Lung (tissue), 12 donors: ENCODE measurements around the gene GRID2. TPM values are rescaled to one million over a fixed set of nuclear protein-coding genes. Genes with fewer than 3 reads are reported as not detected.

Experiments
- ATAC-seq: fragments of 200-7000 bp; cut with Tn5 transposase; one replicate; pipeline ENCODE4 v1.9.1; 2020; ENCODE audit warnings: moderate number of reproducible peaks; ENCODE audit not compliant: insufficient read depth, low FRiP score
- DNase-seq, 3 donors: peaks; one replicate each; pipeline ENCODE4 v3.0.0-alpha.2; 2013 to 2017
- H3K27ac ChIP-seq, 2 donors: one replicate each; pipeline ENCODE4 v1.5.1; 2013; ENCODE audit warnings: mild to moderate bottlenecking in 2 of 2, moderate library complexity in 2 of 2, control low read depth in 1 of 2, inconsistent platforms in 1 of 2, low read depth in 1 of 2, low read length in 1 of 2
- H3K27me3 ChIP-seq, 3 donors: one replicate each; pipeline ENCODE4 v1.5.1; 2013; ENCODE audit warnings: low read length in 2 of 3; ENCODE audit not compliant: control insufficient read depth in 3 of 3, insufficient read depth in 3 of 3
- H3K36me3 ChIP-seq, 4 donors: one replicate each; pipeline ENCODE4 v1.5.1; 2013; ENCODE audit warnings: low read length in 4 of 4, mild to moderate bottlenecking in 1 of 4, moderate library complexity in 1 of 4; ENCODE audit not compliant: control insufficient read depth in 4 of 4, insufficient read depth in 4 of 4
- H3K4me1 ChIP-seq, 5 donors: one replicate each; pipeline ENCODE4 v1.5.1; 2013; ENCODE audit warnings: low read length in 5 of 5, mild to moderate bottlenecking in 2 of 5, moderate library complexity in 1 of 5; ENCODE audit not compliant: control insufficient read depth in 5 of 5, insufficient read depth in 5 of 5
- H3K4me3 ChIP-seq: one replicate; pipeline ENCODE4 v1.5.1; 2013; ENCODE audit warnings: mild to moderate bottlenecking, control low read depth, moderate library complexity
- H3K9ac ChIP-seq, 2 donors: one replicate each; pipeline ENCODE4 v1.5.1; 2013; ENCODE audit warnings: low read length in 2 of 2, control low read depth in 1 of 2; ENCODE audit not compliant: insufficient read depth in 1 of 2
- H3K9me3 ChIP-seq, 4 donors: one replicate each; pipeline ENCODE4 v1.5.1; 2013; ENCODE audit warnings: low read length in 3 of 4, mild to moderate bottlenecking in 1 of 4, moderate library complexity in 1 of 4; ENCODE audit not compliant: control insufficient read depth in 4 of 4, insufficient read depth in 3 of 4
- WGBS, 2 donors: extraction: QIAGEN DNeasy Blood & Tissue Kit; methylation state at CpG; one replicate each; pipeline ENCODE4 v1.1.7; 2013; 5-methylcytosine and 5-hydroxymethylcytosine counted together
- polyA plus RNA-seq, 2 donors: library from polyadenylated mRNA; stranded (reverse); fragments of 200-250 nt; gene quantifications; one replicate each; pipeline ENCODE4 v1.2.1, GENCODE V29; 2013
- total RNA-seq, 2 donors: library from RNA; depleted of rRNA in 1 of 2; stranded (reverse); fragments of >200 nt in 1 of 2; gene quantifications; one replicate each; pipeline ENCODE4 v1.2.1, GENCODE V29; 2014 to 2021
- TF ChIP-seq, protein P1 (sequence below): IDR thresholded peaks from 2 replicates; pipeline ENCODE4 v1.5.1; 2012; ENCODE audit warnings: mild to moderate bottlenecking; ENCODE audit errors: control extremely low read depth, extremely low read depth
- donor health status: control.
- donor health status: control.
- donor health status: Bipolar disorder and iron deficiency.
- donor health status: healthy.
- donor health status: DM: yes; HTN: yes; CAD: no.

Gene GRID2
- total and polyA plus RNA-seq, 4 donors: 0.09 to 1.3 TPM; not detected in 2

DNA sequence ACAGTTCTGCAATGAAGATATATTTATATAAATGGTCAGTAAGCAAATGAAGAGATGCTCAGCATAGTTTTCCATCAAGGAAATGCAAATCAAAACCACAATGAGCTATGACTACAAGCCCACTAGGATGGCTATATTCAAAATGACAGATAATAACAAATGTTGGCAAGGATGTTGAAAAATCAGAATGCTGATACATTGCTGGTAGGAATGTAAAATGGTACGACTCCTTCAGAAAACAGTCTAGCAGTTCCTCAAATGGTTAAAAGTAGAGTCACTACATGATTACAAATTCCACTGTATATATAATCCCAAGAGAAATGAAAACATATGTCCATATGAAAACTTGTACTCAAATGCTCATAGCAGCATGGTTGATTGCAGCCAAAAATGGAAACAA, 1099.8 kb downstream of the GRID2 start:
- ATAC-seq: no peak
- Histone ChIP-seq H3K36me3 (no peaks in the 10 kb centered on the region), H3K27ac (no peak overlapping the region), H3K9me3 (peaks cover 0 to 4% (median 2%) of the 10 kb centered on the region in 4 donors), H3K27me3 (no peaks in the 10 kb centered on the region), H3K4me3 (no peak overlapping the region), H3K4me1 (no peaks in the 10 kb centered on the region), H3K9ac (no peak overlapping the region)
- no peak for DNase-seq
- 88 to 89% methylated on average over 1 of the region's 1 CpG for WGBS, 2 donors
- TF ChIP-seq, protein P1, sequence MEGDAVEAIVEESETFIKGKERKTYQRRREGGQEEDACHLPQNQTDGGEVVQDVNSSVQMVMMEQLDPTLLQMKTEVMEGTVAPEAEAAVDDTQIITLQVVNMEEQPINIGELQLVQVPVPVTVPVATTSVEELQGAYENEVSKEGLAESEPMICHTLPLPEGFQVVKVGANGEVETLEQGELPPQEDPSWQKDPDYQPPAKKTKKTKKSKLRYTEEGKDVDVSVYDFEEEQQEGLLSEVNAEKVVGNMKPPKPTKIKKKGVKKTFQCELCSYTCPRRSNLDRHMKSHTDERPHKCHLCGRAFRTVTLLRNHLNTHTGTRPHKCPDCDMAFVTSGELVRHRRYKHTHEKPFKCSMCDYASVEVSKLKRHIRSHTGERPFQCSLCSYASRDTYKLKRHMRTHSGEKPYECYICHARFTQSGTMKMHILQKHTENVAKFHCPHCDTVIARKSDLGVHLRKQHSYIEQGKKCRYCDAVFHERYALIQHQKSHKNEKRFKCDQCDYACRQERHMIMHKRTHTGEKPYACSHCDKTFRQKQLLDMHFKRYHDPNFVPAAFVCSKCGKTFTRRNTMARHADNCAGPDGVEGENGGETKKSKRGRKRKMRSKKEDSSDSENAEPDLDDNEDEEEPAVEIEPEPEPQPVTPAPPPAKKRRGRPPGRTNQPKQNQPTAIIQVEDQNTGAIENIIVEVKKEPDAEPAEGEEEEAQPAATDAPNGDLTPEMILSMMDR: no peak

GRCh38 chr4:93407493-93408275, 1103.9 kb downstream of the GRID2 start:
- peaks cover 0 to 4% (median 0%) of the 10 kb centered on the region in 4 donors for H3K9me3 ChIP-seq
- H3K4me1 ChIP-seq: no peaks in the 10 kb centered on the region
- H3K36me3 ChIP-seq: no peaks in the 10 kb centered on the region
- WGBS, 2 donors: 79% methylated on average over 5 of the region's 8 CpGs
- no peaks in the 10 kb centered on the region for H3K27me3 ChIP-seq
- no peak overlapping the region for H3K27ac ChIP-seq
- no peak for ATAC-seq
- TF ChIP-seq, protein P1: no peak
- DNase-seq: no peak
- no peak overlapping the region for H3K4me3 ChIP-seq
- H3K9ac ChIP-seq: no peak overlapping the region

DNA sequence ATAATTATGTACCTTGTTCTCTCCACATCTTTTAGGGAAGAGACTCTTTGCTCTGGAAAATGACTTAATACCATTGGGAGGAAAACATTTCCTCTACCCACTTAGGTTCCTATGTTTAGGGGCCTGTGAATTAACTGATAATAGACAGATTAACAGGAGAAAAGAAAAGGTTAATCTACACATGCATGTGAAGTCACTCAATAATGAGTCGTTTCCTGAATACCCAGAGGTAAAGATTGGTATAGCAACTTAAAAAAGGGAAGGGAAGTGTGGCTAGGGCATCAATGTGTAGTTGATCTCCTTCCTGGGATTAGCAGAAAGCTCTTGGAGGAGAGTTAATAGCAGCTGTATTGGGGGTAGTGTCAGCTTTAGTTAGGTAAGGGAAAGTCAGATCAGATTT, 1105.3 kb downstream of the GRID2 start:
- TF ChIP-seq, protein P1: no peak
- 13% methylated on average over 1 of the region's 1 CpG for WGBS, 2 donors

More for the DNA sequence above, 1105.3 kb downstream of the GRID2 start:
- DNase-seq: no peak
- H3K27ac ChIP-seq: no peak overlapping the region
- no peaks in the 10 kb centered on the region for H3K27me3 ChIP-seq
- H3K4me1 ChIP-seq: no peaks in the 10 kb centered on the region
- no peak overlapping the region for H3K9ac ChIP-seq
- peaks cover 0 to under 1% (median 0%) of the 10 kb centered on the region in 4 donors for H3K9me3 ChIP-seq
- no peak overlapping the region for H3K4me3 ChIP-seq
- no peaks in the 10 kb centered on the region for H3K36me3 ChIP-seq
- ATAC-seq: no peak
